Right renal cortex interstitium (tissue), 3 donors: ENCODE results near the gene AMELX. TPM values are rescaled to one million over a fixed set of nuclear protein-coding genes. Genes with fewer than 3 reads are reported as not detected.

Experiments used
- DNase-seq, 3 donors: peaks; one replicate each; pipeline ENCODE4 v3.0.0-alpha.2; 2013; ENCODE audit warnings: low read depth in 3 of 3, low spot score in 2 of 3
- polyA plus RNA-seq, 3 donors: library from polyadenylated mRNA; unstranded; fragments of 120-200 nt; gene quantifications; one replicate each; pipeline ENCODE4 v1.2.1, GENCODE V29; 2013; ENCODE audit not compliant: insufficient read length in 3 of 3

AMELX gene
- polyA plus RNA-seq, 3 donors, result not detected

DNA sequence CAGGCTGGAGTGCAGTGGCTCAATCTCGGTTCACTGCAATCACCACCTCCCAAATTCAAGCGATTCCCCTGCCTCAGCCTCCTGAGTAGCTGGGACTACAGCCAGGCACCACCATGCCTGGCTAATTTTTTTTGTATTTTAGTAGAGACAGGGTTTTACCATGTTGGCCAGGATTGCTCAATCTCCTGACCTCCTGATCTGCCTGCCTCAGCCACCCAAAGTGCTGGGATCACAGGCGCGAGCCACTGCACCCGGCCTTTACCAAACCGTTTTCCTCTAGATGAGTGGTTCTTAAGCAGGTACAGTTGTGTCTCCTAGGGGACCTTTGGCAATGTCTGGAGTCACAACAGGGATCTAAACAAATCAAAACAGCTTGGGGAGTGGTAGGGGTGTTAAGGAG is 11.6 kb downstream of the AMELX start:
- DNase-seq, result no peak

DNA sequence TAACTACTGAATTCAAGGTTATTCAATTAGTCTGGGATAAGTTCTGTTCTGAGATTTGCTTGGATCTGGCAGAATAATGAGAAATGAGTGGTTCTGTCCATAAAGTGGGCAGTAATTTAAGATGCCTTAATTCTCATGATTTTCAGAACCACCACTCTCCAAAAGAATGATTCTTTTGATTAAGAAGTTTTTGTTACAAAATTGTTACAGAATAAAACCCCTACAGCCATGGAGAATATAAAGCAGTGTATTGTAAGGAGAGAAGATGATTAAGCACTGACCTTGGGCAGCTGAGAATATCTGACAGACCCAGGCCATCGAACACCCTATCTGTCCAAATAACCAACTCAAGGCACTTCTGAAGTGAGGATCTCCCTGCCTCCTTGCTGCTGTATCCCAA is 12.4 kb downstream of the AMELX start:
- DNase-seq, result no peak

DNA sequence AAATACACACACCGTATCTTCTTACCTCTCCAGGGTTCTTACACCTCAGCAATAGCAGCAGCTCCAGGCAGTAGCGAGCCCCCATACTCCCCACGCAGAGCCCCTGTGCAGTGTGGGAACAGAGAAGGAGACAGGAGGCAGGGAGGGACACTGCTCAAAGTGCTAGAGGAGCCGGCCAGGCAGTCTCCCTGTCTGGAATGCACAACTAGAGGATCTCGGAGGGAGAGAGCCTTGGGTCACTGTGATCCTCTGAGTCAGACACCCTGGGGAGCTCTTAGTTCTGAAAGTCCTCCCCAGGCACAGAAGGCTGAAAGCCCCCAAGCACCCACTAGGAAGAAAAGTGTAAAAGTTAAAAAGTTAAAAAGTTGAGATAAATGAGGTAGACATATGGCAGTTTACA is 16.0 kb downstream of the AMELX start:
- DNase-seq, result no peak

DNA sequence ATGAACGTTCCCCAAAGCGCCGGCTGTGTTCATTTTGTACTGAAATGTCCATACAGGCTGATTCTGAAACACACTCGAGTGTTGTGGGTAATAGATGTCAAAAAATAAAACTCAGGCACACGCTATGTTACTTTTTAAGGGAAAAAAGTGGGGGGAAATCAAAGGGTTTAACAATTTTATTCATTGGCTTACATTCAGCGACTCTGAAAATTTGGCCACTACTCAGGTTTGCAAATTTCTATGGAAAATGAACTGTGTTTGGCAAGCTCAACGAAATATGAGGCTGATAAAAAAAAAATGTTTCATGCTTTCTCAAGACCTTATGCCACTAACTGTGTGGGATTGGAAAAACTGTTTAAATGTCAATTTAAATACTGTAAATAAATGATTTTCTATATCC is 18.5 kb downstream of the AMELX start:
- no peak for DNase-seq

DNA sequence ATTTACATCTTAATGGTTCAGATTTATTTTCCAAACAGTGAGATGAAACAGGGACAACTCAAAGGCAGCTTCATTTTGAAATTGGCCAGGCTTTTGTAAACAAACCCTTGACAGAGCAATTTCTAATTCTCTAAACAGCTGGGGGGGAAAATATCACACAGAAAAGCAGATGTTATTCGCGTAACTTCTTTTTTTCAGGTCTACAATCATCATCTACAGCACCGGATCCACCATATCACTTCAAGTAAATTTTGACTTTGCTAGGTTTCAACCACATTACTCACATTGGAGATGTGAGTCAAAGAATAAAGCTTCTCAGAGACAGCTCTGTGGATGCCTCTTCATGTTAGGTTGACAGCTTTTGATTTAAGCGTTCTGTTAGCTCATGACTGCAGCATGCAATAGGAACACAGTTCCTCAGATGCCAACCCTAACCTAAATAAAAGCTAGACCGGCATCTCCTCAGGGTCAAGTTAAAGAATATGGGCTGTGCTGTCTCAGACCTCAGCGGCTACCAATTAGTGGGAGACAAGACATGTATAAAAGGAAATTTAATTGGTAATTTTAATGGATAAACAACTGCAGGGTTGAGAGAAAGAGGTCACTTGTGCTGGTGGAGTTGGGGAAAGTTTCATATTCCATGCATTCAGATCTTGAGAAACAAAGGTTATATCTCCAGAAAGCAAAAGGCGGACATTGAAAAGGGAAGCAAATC is 26.8 kb downstream of the AMELX start:
- DNase-seq, result no peak

DNA sequence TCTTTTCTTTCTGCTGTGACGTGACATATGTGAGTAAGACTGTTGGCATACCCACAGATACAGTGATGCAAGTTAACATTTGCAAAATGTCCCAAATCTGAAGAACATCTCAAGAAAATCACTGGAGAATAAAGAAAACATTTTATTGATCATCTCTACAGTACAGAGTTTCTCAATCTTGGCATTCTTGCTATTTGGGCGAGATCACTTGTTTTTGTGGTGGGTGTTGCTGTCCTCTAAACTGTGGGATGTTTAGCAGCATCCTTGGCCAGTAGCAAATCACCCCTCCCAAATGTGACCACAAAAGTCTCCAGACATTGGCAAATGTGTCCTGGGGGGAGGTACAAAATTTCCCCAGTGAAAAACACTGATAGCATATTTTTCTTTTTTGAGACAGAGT is 28.8 kb downstream of the AMELX start:
- no peak for DNase-seq

DNA sequence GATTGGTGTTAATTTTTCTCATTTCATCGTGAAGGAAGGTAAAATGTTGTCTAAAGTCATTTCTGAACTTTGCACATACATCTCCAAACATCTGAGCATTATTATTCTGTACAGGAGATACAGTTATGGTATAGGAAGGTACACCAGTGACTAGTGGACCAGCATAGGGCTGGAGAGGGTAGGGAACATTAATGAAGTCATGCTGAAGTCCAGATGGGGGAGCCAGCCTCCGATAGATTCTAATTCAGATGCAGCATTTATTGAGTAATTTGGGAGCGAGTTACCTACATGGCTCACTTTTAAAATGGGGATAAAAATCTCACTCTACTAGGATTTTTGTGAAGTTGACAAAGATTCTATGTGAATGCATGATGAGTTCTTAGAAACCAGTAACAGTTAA is 34.9 kb downstream of the AMELX start:
- no peak for DNase-seq

DNA sequence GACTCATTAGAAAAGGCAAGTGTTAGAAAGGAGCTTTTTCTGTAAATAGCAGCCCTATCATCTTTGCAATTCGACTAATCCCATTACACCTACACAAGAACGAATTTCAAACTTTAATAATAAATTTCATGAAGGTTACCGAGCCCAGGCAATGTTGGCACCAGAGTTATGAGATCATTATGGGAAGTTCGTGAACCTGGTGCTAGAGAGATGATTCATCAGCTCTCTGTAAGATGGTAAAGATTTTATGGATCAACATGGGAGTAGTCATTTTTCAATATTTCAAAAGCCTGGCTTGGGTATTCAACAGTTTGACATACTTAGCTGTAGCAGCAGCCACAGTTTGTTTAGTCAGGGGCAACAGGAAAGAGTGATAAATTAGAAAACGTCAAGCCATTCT is 35.8 kb downstream of the AMELX start:
- no peak for DNase-seq

DNA sequence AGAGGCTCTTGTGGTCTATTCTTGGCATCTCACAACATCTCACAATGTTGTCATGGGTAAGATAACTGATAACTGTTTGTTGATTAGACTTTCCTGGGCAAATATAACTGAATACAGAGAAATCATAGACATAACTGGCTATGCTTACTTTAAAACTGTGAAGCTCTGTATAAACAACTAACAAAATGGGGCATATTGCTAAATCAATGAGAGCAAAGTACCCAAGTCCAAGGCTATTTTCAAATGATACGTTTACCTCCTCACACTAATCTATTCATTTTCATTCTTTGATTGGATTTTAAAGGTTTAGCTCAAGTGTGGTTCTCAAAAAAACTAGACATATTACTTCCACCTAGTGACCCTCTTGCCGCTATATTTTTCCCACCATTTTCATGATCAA is 38.6 kb downstream of the AMELX start:
- DNase-seq, result no peak

DNA sequence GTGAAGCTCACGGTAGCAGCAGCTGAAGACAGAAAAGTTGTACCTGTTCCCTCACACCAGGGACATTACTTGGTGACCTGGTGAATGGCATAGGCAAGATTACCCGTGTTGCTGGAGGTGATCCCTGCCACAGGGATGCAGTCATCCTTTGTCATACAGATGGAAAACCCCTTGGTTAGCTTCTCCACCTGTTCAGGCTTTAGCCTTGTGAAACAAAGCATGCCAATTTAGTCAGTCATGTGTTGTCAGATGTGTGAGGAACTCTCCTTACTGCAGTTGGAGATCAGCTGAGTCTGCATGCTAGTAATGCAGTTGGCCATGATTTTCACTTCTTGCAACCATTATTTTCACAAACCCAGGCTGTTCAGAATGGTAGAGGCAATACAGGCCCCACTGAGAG is 41.0 kb downstream of the AMELX start:
- DNase-seq, result no peak

DNA sequence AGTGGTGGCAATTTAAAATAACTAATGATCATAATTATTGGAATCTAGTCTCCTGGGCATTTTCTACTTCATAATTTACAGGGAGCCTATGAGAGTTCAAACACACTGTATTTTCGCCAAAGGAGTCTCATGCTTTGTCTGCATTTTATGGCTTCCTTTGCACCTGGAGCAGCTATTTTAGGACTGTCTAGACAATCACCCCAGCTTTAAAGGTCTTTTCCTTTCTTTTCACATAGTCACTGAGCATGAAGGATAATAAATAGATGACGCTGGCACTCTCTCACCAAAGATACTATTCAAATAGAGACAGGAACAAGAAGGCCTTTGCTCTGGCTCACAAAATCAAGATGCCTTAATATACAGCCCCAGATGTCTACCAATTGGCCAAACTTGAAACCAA is 43.0 kb downstream of the AMELX start:
- no peak for DNase-seq

DNA sequence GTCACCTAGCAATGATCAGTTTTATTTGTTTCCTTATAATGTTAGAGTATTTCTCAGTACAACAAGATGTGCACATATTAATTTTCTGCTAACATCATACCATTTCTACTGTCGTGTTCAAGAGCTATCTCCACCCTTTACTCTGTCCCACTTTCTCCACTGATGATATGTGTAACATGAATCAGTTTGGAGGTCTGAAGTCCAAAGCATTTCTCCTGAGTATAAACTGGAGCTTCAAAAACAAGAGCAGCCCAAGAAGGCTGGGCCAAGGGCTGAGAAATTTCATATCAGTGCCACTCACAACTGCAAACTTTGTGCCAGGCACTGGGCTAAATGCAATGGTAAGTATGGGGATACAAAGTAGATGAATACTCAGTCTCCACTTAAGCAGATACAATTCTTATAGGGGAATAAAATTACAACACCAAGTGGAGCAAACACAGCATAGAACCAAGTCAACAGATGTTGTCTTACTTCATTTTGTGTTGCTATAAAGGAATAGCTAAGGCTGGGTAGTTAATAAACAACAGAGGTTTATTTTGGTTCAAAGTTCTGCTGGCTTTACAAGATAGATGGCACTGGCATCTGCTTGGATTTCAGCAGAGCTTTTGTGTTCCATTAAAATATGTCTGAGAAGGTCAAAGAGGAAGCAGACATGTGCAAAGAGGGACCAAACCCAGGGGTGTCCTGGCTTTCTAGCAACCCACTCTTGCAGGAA is 44.2 kb downstream of the AMELX start:
- no peak for DNase-seq

DNA sequence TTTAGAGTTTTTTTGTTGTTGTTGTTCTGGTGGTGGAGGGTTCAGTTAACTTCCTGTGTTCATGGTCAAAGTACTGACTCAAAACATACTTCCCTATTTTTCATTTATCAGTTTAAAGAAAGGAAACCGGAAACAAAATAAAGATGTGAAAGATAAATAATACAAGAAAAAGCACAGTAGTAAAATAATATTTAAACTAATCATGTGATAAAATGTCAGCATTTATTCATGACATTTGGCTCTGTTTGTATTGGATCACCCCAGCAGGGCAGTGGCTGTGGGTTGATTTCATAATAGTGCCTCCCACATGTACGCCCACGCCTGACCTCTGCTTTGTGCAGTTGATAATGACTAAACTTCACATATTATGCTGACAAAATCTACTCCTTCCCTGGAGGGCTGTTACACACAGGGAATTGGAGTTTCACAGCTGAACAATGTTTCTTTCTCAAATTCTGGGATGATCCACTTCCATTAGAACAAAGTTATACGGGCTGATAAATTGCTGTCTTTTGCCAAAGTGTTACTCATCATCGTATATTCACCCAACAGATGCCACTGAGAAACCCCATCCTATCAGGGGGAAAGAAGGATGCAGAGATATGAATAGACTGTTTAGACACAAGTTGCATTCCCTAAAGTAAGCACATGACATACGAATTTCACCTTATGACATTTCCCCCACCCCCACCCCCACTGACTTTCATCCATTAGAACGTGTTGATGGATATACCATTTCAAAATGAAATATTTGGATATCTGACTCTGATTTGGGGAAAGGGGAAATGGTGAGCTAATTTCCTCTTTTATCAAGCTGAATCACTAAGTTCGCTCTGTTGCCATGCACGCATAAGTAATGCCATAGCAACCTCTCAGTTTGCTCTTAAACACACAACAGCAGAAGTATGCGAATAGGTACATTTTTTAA is 48.3 kb downstream of the AMELX start:
- DNase-seq, result no peak

DNA sequence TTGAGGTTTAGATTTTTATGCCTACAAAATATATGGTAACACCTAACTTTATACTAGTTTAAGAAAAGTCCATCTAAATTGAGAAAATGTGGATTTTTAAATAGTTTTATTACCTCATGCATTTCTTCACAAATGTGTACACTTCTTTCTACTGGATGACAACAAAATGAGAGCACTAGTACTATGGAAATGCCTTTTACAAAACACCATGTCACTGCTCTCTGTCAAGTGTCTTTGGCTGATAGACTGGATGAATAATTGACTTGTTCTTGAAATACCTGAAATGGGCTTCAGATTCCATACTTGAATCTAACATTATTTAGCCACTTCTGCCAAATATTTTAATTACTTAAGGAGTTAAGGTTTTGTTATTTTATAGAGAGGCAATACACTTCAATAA is 49.5 kb downstream of the AMELX start:
- no peak for DNase-seq

DNA sequence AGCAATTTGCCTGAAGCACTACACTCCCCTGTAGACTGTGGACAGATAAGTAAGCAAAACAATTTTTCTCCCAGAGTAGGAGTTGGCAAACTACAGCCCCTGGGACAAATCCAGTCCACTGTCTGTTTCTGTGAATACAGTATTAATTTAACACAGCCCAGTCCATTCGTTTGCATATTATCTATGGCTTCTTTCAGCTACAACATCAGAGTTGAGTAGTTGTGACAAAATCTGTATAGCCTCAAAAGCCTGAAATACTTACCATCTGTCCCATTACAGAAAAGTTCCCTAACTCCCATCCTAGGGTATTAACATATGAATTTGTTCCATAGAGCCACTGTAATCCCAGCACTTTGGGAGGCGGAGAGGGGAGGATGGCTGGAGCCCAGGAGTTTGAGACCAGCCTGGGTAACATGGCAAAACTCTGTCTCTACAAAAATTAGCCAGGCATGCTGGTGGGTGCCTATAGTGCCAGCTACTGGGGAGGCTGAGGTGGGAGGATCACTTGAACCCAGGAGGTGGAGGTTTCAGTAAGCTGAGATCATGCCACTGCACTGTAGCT is 53.0 kb downstream of the AMELX start:
- no peak for DNase-seq

DNA sequence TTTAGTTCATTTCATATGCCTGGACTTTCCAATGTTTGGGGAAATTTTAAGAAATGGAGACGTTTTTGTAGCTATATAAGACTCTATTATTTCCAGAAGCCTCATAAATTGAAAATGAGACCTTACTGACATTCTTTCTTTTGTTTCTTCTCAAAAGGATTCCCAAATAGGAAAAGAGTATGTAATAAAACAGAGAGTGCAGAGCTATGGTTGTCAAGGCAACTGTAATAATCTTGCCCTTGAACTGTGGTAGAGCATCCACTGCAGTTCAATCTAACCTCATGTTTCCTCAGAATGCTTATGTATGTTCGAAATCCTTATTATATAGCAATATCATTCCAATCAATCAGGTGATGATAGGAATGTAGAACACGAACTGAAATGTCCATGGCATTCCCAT is 54.1 kb downstream of the AMELX start:
- no peak for DNase-seq

DNA sequence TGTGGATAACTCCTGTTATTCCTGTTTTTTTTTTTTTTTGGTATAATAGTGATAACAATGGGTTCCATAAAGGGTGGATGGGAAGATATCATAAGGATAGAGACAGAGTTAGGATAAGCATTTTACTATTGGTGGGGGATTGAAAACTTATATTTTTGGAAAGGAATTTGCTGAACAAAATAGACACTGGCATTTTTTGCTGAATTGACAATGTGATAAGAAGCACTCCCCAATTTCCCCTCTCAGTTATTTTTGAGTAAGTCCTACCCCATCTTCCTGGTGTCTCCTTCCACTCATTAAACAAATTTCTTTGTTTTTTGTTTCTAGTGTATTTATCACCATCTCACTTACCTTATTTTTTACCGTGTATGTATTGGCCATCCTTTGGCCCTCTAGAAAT is 55.8 kb downstream of the AMELX start:
- DNase-seq, result no peak

DNA sequence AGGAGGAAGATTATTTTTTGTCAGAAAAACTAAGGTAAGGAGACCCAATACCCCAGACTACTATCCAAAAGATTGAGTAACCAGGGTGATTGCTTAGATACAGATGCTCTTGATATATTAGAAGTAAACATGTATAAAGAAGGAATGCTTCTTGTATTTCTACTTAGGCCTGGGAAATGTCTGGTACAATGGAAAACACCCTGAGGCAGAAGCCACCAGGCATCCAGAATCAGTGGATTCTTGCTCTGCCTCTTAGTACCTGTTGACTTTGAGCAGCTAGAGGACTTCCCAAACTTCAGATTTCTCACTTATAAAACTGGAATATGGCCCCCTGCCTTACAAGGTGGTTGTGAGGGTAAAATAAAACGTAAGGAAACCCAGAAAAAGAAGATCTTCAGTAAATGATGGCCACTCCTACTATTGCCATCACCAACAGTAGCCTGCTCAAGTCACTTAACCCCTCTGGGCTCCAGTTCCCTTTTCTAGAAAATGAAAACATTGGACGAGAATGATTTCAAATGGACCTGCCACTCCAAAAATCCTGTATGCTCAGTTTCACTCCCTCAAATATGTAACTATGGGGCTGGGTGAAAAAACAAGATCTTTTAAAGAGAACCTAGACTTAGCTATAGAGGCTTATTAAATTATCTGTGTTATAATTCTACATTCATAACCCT is 56.6 kb downstream of the AMELX start:
- DNase-seq, result no peak
